Caco-2 (cell line): ENCODE data around the gene ADCY7. TPM values are rescaled to one million over a fixed set of nuclear protein-coding genes. Genes with fewer than 3 reads are reported as not detected.
"Not testable (repeated sequence)": the region's sequence is repeated elsewhere in the genome, so short reads cannot be mapped to it uniquely, and the experiment has no call there.

ENCODE experiments used
- BruUV-seq: library from RNA; stranded (reverse); fragments of 400-500 nt; replicated peaks from 2 replicates; lab custom pipeline; 2021; lab: Mats Ljungman, UMichigan
- CTCF ChIA-PET: fragments of 300-600 bp; sonication (Branson Sonifier 250); formaldehyde crosslinking; loops from one replicate; lab custom pipeline; 2022; ENCODE audit warnings: antibody characterized with exemption; lab: Charles Lee
- POLR2A ChIA-PET: fragments of 300-600 bp; sonication (Branson Sonifier 250); formaldehyde crosslinking; loops from one replicate; lab custom pipeline; 2022; ENCODE audit warnings: antibody characterized with exemption; lab: Charles Lee
- DNase-seq, 2 experiments: peaks; one replicate each; pipeline versions ENCODE4 v3.0.0 to v3.0.0-alpha.2; 2020 to 2022
- H3K27me3 ChIP-seq: replicated peaks from 2 replicates; pipeline ENCODE4 v1.6.0; 2011; ENCODE audit warnings: low read length; ENCODE audit not compliant: control insufficient read depth, insufficient read depth
- H3K36me3 ChIP-seq: 2 replicates; pipeline ENCODE4 v1.5.1; 2011; ENCODE audit warnings: low read length; ENCODE audit not compliant: control insufficient read depth, insufficient read depth
- H3K4me1 ChIP-seq: fragments of 250-450 bp; sonication (Bioruptor Pico); 2 replicates; pipeline ENCODE4 v1.5.1; 2020; ENCODE audit warnings: mild to moderate bottlenecking
- H3K4me3 ChIP-seq: 2 replicates; pipeline ENCODE4 v1.5.1; 2011; ENCODE audit warnings: low read depth, mild to moderate bottlenecking, control low read depth, low read length
- H3K9me3 ChIP-seq: fragments of 250-450 bp; sonication (Bioruptor Pico); 2 replicates; pipeline ENCODE4 v1.5.1; 2020; ENCODE audit warnings: mild to moderate bottlenecking, moderate library complexity
- H3K27ac Mint-ChIP-seq: one replicate; pipeline ENCODE4 v1.8.0; 2022; ENCODE audit warnings: mixed read lengths; ENCODE audit not compliant: unreplicated experiment
- H3K27me3 Mint-ChIP-seq: one replicate; pipeline ENCODE4 v1.8.0; 2022; ENCODE audit warnings: mixed read lengths; ENCODE audit not compliant: insufficient read depth, unreplicated experiment
- H3K36me3 Mint-ChIP-seq: one replicate; pipeline ENCODE4 v1.8.0; 2022; ENCODE audit warnings: mild to moderate bottlenecking, mixed read lengths; ENCODE audit not compliant: insufficient read depth, unreplicated experiment
- H3K4me1 Mint-ChIP-seq: one replicate; pipeline ENCODE4 v1.8.0; 2022; ENCODE audit warnings: low read depth, mixed read lengths; ENCODE audit not compliant: unreplicated experiment
- H3K4me3 Mint-ChIP-seq: one replicate; pipeline ENCODE4 v1.8.0; 2022; ENCODE audit warnings: mild to moderate bottlenecking, moderate library complexity, mixed read lengths; ENCODE audit not compliant: unreplicated experiment
- H3K9me3 Mint-ChIP-seq: one replicate; pipeline ENCODE4 v1.8.0; 2022; ENCODE audit warnings: mixed read lengths; ENCODE audit not compliant: unreplicated experiment
- intact Hi-C: fragments of 100-400 bp; cut with micrococcal nuclease; formaldehyde crosslinking; loops from one replicate; pipeline ENCODE4 v1.10.0; 2022; ENCODE audit not compliant: unreplicated experiment
- total RNA-seq: library from RNA; stranded (reverse); gene quantifications from 2 replicates; pipeline ENCODE4 v1.2.3, GENCODE V29; 2022
- TF ChIP-seq, protein P1 (sequence below), 2 experiments: fragments of 200-600 bp in 1 of 2; IDR thresholded peaks; 1 replicate in 1 of 2; 2 replicates in 1 of 2; pipeline versions ENCODE4 v1.5.1 to v1.8.0; 2011 to 2022; ENCODE audit warnings: antibody characterized with exemption in 1 of 2, control low read depth in 1 of 2, inconsistent platforms in 1 of 2, low read depth in 1 of 2, low read length in 1 of 2, mild to moderate bottlenecking in 1 of 2, moderate library complexity in 1 of 2; ENCODE audit not compliant: insufficient read depth in 1 of 2, severe bottlenecking in 1 of 2, unreplicated experiment in 1 of 2

ADCY7 gene
- total RNA-seq, 1 experiment from 2014 or later, result 54.2 TPM

DNA sequence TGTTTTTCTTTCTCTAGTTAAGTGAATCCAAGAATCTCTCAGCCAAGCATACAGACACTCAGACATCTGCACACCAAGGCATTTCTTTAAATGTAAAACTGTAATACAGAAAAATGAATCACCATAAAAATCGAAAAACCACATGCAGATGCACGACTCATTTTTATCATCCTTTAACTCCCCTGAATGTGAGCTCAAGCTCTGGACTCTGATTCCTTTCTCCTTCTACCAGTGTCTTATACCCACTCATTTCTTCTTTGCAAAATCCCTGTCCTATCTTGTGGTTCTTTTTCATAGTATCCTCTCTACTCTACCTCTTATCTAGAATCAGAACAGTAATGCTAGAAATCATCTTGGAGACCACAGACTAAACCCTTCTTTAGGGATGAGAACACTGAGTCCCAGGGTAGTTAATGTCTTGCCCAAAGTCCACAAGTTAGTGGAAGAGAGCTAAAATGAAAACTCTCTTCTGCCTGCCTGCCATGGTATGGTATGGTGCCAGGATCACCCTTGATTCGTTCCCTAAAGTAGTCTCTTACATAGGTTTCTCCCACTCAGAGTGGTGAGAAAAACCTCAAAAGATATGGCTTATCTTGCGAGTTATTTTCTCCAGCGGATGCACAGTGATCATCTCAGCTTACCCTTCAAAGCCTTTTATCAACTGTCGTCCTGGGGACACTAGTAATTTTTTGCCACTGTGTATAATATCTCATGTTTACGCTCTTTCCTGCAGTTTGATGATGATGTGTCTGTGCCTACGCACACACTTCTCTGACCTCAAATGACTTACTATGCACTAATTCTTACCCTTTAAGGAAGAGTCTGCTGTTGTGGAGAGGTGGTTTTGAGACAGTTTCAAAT lies 72.2 kb downstream of the ADCY7 start:
- no peak overlapping the region for H3K4me3 ChIP-seq
- peaks cover 3% of the 10 kb centered on the region for H3K36me3 ChIP-seq
- 0 out of 2 replicates have a peak, but pooled peaks cover 3% of the 10 kb centered on the region for H3K4me1 ChIP-seq
- Mint-ChIP-seq H3K9me3 (no peaks in the 10 kb centered on the region), H3K36me3 (peaks cover 57% of the 10 kb centered on the region), H3K27ac (no peak overlapping the region), H3K4me1 (peaks cover 6% of the 10 kb centered on the region), H3K27me3 (no peaks in the 10 kb centered on the region), H3K4me3 (no peak overlapping the region)
- no peaks in the 10 kb centered on the region for H3K9me3 ChIP-seq
- ChIA-PET POLR2A (no interaction called here), CTCF (no interaction called here)
- TF ChIP-seq, protein P1, sequence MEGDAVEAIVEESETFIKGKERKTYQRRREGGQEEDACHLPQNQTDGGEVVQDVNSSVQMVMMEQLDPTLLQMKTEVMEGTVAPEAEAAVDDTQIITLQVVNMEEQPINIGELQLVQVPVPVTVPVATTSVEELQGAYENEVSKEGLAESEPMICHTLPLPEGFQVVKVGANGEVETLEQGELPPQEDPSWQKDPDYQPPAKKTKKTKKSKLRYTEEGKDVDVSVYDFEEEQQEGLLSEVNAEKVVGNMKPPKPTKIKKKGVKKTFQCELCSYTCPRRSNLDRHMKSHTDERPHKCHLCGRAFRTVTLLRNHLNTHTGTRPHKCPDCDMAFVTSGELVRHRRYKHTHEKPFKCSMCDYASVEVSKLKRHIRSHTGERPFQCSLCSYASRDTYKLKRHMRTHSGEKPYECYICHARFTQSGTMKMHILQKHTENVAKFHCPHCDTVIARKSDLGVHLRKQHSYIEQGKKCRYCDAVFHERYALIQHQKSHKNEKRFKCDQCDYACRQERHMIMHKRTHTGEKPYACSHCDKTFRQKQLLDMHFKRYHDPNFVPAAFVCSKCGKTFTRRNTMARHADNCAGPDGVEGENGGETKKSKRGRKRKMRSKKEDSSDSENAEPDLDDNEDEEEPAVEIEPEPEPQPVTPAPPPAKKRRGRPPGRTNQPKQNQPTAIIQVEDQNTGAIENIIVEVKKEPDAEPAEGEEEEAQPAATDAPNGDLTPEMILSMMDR (IDR thresholded peaks at IDR 0.05; ENCODE audit: insufficient read depth in 1 of 2, low read depth in 1 of 2, low read length in 1 of 2, severe bottlenecking in 1 of 2, unreplicated experiment in 1 of 2), result no peak
- no peak for DNase-seq
- no peaks in the 10 kb centered on the region for H3K27me3 ChIP-seq
- no TSS peak for BruUV-seq
- intact Hi-C loops, result no loop called here

- Mint-ChIP-seq H3K9me3 (no peaks in the 10 kb centered on the region), H3K27ac (no peak overlapping the region), H3K4me3 (no peak overlapping the region), H3K36me3 (peaks cover 54% of the 10 kb centered on the region), H3K27me3 (no peaks in the 10 kb centered on the region), H3K4me1 (no peaks in the 10 kb centered on the region)
- Histone ChIP-seq H3K4me1 (0 out of 2 replicates have a peak, but pooled peaks cover 3% of the 10 kb centered on the region), H3K36me3 (peaks cover 2% of the 10 kb centered on the region; the same call in 1 of the 2 replicates), H3K4me3 (no peak overlapping the region), H3K9me3 (no peaks in the 10 kb centered on the region), H3K27me3 (no peaks in the 10 kb centered on the region)
- TF ChIP-seq, protein P1 (IDR thresholded peaks at IDR 0.05; ENCODE audit: insufficient read depth in 1 of 2, low read depth in 1 of 2, low read length in 1 of 2, severe bottlenecking in 1 of 2, unreplicated experiment in 1 of 2), result no peak
- ChIA-PET CTCF (no interaction called here), POLR2A (no interaction called here)
- BruUV-seq, result no TSS peak
- no peak for DNase-seq
- intact Hi-C loops, result no loop called here
These were observed 74.2 kb downstream of the ADCY7 start for GRCh38 chr16:50340578-50340977.

GRCh38 chr16:50343566-50343965 lies 77.2 kb downstream of the ADCY7 start:
- H3K9me3 ChIP-seq, H3K27me3 Mint-ChIP-seq, H3K27ac Mint-ChIP-seq, H3K4me1 Mint-ChIP-seq, POLR2A ChIA-PET, intact Hi-C loops, DNase-seq, H3K27me3 ChIP-seq, BruUV-seq, H3K4me1 ChIP-seq, H3K9me3 Mint-ChIP-seq, H3K4me3 Mint-ChIP-seq, H3K36me3 ChIP-seq, CTCF ChIA-PET, H3K4me3 ChIP-seq: not testable (repeated sequence)
- H3K36me3 Mint-ChIP-seq, result peaks cover 68% of the 10 kb centered on the region

- CTCF ChIA-PET, H3K27ac Mint-ChIP-seq, POLR2A ChIA-PET, H3K9me3 ChIP-seq, H3K36me3 ChIP-seq, H3K27me3 ChIP-seq, H3K27me3 Mint-ChIP-seq, H3K4me3 ChIP-seq, intact Hi-C loops, DNase-seq, BruUV-seq, H3K4me3 Mint-ChIP-seq, H3K4me1 ChIP-seq, H3K9me3 Mint-ChIP-seq, H3K4me1 Mint-ChIP-seq: not testable (repeated sequence)
- H3K36me3 Mint-ChIP-seq, result peaks cover 76% of the 10 kb centered on the region
These were observed 78.9 kb downstream of the ADCY7 start for GRCh38 chr16:50345210-50345609.
